ENCODE data around the gene SAMD5.

The SAMD5 gene

DNA sequence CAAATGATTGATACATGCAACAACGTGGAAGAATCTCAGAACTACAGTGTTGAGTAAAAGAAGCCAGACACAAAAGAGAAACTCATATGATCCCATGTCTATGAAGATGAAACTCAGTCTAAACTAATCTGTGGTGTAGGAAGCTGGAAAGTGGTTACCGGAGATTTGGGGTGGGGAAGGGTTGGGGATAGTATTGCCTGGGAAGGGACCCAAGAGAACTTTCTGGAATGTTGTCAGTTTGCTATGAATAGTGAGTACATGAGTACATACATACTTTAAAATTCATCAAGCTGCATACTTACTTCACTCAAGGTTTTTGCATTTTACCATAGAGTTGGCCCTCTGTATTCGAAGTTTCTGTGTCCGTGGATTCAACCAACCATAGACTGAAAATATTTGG is 106.0 kb downstream of the SAMD5 start:
- H3K36me3 ChIP-seq (ENCODE audit: low read length): no peaks in the 10 kb centered on the region

DNA sequence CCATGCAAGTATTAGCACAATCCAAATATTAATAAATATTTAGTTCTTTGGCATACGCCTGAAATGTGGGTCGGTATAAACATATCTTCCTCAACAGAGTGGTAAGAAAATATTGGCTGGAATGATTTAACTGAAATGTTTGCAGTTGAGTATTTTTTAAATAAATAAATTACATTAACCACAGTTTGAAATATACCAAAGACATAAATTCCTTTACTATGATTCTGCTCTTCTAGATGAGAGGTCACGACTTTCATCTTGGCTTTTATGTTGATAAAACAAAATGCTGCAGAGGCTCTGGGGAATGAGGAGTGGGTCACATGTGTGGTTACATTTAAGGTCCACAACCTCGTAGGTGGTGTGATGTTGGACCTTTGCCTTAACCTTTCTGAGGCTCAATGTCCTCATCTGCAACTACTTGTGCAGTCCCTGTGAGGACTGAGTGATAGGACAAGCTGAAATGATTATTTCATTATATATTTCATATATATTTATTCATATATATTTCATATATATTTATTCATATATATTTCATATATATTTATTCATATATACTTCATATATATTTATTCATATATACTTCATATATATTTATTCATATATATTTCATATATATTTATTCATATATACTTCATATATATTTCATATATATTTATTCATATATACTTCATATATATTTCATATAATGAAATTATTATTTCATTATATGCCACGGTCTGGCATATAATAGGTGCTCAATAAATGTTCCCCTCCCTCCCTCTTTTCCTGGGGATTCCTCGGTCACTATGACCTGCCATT is 107.4 kb downstream of the SAMD5 start:
- H3K9ac ChIP-seq (ENCODE audit: low read length): no peak overlapping the region

More for the DNA sequence above, 106.0 kb downstream of the SAMD5 start:
- no peaks in the 10 kb centered on the region for H4K20me1 ChIP-seq (ENCODE audit: low read depth, low read length)
- TF ChIP-seq EZH2phosphoT487 (conservative IDR thresholded peaks at IDR 0.05; ENCODE audit: low read length): no peak
- TF ChIP-seq, protein P1, sequence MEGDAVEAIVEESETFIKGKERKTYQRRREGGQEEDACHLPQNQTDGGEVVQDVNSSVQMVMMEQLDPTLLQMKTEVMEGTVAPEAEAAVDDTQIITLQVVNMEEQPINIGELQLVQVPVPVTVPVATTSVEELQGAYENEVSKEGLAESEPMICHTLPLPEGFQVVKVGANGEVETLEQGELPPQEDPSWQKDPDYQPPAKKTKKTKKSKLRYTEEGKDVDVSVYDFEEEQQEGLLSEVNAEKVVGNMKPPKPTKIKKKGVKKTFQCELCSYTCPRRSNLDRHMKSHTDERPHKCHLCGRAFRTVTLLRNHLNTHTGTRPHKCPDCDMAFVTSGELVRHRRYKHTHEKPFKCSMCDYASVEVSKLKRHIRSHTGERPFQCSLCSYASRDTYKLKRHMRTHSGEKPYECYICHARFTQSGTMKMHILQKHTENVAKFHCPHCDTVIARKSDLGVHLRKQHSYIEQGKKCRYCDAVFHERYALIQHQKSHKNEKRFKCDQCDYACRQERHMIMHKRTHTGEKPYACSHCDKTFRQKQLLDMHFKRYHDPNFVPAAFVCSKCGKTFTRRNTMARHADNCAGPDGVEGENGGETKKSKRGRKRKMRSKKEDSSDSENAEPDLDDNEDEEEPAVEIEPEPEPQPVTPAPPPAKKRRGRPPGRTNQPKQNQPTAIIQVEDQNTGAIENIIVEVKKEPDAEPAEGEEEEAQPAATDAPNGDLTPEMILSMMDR (IDR thresholded peaks at IDR 0.05; ENCODE audit: insufficient read depth, low read length, poor library complexity, severe bottlenecking): no peak
- H3K9me3 ChIP-seq (ENCODE audit: insufficient read depth, low read length): no peaks in the 10 kb centered on the region
- no peaks in the 10 kb centered on the region for H3F3A ChIP-seq (ENCODE audit: insufficient read depth)
- no peak overlapping the region for H3K4me3 ChIP-seq (ENCODE audit: insufficient read depth, low read length, poor library complexity, severe bottlenecking)
- H3K27ac ChIP-seq (ENCODE audit: low read depth, low read length): no peak overlapping the region
- no peaks in the 10 kb centered on the region for H3K9me2 ChIP-seq (replicated peaks; ENCODE audit: insufficient read depth, low read length)
- H3K27me3 ChIP-seq (ENCODE audit: low read length): no peaks in the 10 kb centered on the region
- H3K9ac ChIP-seq (ENCODE audit: low read length): no peak overlapping the region
- H3K79me2 ChIP-seq (ENCODE audit: insufficient read depth, low read length): no peaks in the 10 kb centered on the region
- H3K4me2 ChIP-seq (ENCODE audit: low read depth, low read length, poor library complexity, severe bottlenecking): no peak overlapping the region
- no peak overlapping the region for H2AFZ ChIP-seq (ENCODE audit: low read depth, low read length, severe bottlenecking)

DNA sequence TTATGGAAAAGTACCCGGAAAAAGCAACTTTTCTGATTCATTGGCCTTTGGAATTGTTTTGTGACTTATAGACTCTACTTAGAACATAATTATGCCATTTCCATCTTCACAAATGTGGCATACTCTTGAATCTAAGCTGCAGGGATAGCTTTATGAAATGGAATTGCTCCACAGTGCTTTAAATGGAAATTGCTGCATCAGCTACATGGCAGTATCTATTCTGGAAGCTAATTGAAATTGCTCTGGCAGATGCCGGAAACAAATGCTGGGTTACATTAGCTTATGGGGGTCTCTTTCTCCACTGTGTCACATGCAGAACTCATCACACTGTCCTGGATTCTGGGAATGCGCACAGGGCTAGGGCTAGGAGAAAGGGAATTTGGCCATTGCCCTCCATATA is 108.9 kb downstream of the SAMD5 start:
- no peaks in the 10 kb centered on the region for H3K27me3 ChIP-seq (ENCODE audit: low read length)
- no peak overlapping the region for H3K4me2 ChIP-seq (ENCODE audit: low read depth, low read length, poor library complexity, severe bottlenecking)
- no peak overlapping the region for H3K9ac ChIP-seq (ENCODE audit: low read length)
- TF ChIP-seq, protein P1 (IDR thresholded peaks at IDR 0.05; ENCODE audit: insufficient read depth, low read length, poor library complexity, severe bottlenecking): no peak
- no peak for TF ChIP-seq EZH2phosphoT487 (conservative IDR thresholded peaks at IDR 0.05; ENCODE audit: low read length)
- no peaks in the 10 kb centered on the region for H3F3A ChIP-seq (ENCODE audit: insufficient read depth)
- H4K20me1 ChIP-seq (ENCODE audit: low read depth, low read length): no peaks in the 10 kb centered on the region
- no peak overlapping the region for H3K4me3 ChIP-seq (ENCODE audit: insufficient read depth, low read length, poor library complexity, severe bottlenecking)
- no peak overlapping the region for H2AFZ ChIP-seq (ENCODE audit: low read depth, low read length, severe bottlenecking)
- no peaks in the 10 kb centered on the region for H3K9me3 ChIP-seq (ENCODE audit: insufficient read depth, low read length)
- no peaks in the 10 kb centered on the region for H3K79me2 ChIP-seq (ENCODE audit: insufficient read depth, low read length)
- no peak overlapping the region for H3K27ac ChIP-seq (ENCODE audit: low read depth, low read length)
- H3K9me2 ChIP-seq (replicated peaks; ENCODE audit: insufficient read depth, low read length): no peaks in the 10 kb centered on the region
- H3K36me3 ChIP-seq (ENCODE audit: low read length): no peaks in the 10 kb centered on the region

More for the DNA sequence above, 107.4 kb downstream of the SAMD5 start:
- H3K27ac ChIP-seq (ENCODE audit: low read depth, low read length): no peak overlapping the region
- no peaks in the 10 kb centered on the region for H3K9me3 ChIP-seq (ENCODE audit: insufficient read depth, low read length)
- no peaks in the 10 kb centered on the region for H3K27me3 ChIP-seq (ENCODE audit: low read length)
- H3F3A ChIP-seq (ENCODE audit: insufficient read depth): no peaks in the 10 kb centered on the region
- H3K4me3 ChIP-seq (ENCODE audit: insufficient read depth, low read length, poor library complexity, severe bottlenecking): no peak overlapping the region
- H3K4me2 ChIP-seq (ENCODE audit: low read depth, low read length, poor library complexity, severe bottlenecking): no peak overlapping the region
- no peaks in the 10 kb centered on the region for H3K9me2 ChIP-seq (replicated peaks; ENCODE audit: insufficient read depth, low read length)
- TF ChIP-seq EZH2phosphoT487 (conservative IDR thresholded peaks at IDR 0.05; ENCODE audit: low read length): no peak
- TF ChIP-seq, protein P1 (IDR thresholded peaks at IDR 0.05; ENCODE audit: insufficient read depth, low read length, poor library complexity, severe bottlenecking): no peak
- no peaks in the 10 kb centered on the region for H3K36me3 ChIP-seq (ENCODE audit: low read length)
- H2AFZ ChIP-seq (ENCODE audit: low read depth, low read length, severe bottlenecking): no peak overlapping the region
- no peaks in the 10 kb centered on the region for H4K20me1 ChIP-seq (ENCODE audit: low read depth, low read length)
- H3K79me2 ChIP-seq (ENCODE audit: insufficient read depth, low read length): no peaks in the 10 kb centered on the region
